Stimulated activated CD4-positive, alpha-beta T cell treated with anti-CD3 and anti-CD28 coated beads, Interleukin-1b, Interleukin-23, amount 100 ng/mL, for 24 hours (primary cell): Measurements from ENCODE around the gene DEFB131A.
"Not testable (repeated sequence)": the region's sequence is repeated elsewhere in the genome, so short reads cannot be mapped to it uniquely, and the experiment has no call there.

Experiments used
- DNase-seq, 4 experiments: peaks; one replicate each; pipeline ENCODE4 v3.0.0-alpha.2; 2020; ENCODE audit warnings: low read depth in 4 of 4, low spot score in 1 of 4

DEFB131A gene, protein sequence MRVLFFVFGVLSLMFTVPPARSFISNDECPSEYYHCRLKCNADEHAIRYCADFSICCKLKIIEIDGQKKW

DNA sequence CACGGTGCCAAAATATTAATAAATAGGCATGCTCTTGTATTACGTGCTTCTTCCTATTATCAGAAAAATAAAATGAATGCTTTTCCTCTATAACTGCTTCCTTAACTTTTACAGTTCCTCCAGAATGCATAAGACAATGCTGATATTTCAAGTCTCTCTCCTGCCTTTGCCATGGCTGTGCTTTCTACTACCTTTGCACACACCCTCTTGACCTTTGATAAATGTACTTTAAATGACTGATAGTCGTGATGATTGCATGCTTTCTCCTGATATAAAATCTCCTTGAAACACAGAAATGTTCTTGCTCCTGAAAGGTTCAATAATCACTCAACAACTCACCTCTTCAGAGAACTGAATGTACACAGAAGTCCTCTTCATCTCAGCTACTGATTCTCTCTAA is at the start of gene DEFB131A:
TSS of gene DEFB131A (plus strand) at position 301 of the 400 bp plus-strand sequence. CDS start 120 bp downstream, outside the sequence.
- DNase-seq = not testable (repeated sequence)

DNA sequence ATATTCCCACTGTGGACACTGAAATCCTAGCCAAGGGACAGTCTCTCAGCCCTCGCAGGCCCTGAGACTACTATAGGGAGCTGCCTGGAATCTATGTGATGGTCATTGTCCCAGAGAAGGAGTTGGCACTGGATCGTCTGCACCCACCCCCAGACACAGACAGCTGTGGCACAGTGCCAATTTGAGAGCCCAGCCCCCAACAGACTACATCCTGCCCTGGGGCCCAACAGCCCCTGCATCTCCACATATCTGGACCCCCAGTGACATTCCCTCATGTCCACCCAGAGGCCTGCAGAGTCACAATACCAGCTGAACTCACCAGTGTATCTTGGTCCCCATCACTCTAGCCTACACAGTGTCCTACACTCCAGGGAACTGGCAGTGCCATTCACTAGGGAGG is 38.4 kb upstream of the DEFB131A start:
- not testable (repeated sequence) for DNase-seq

DNA sequence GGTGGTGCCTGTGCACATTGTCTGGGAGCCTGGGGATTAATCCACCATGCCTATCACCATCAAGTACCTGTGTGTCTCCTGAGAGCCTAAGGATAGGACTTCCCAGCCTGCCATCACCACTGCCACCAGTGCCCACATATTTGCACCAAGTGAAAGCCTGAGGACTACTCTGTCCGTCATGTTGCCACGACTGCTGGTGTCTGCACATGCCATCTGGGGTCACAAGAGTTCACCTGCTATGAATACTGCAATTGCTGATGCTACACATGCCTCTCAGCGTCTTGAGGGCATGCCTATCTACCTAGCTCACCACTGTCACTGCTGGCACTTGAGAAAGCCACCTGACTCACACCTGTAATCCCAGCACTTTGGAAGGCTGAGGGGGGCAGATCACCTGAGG is 37.7 kb upstream of the DEFB131A start:
- not testable (repeated sequence) for DNase-seq

DNA sequence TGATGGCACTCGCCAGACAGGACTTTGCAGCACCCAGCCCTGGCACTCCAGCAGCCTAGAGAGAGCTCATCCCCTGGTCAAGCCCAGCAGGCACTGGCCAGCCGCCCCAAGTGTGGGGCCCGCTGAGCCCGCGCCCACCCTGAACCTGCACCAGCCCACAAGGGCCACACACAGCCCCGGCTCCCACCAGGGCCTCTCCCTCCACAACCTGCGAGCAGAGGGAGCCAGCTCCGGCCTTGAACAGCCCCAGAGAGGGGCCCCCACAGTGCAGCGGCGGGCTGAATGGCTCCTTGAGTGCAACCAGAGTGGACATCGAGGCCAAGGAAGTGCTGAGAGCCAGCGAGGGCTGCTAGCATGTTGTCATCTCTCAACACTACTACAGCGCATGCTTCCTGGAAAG is 34.4 kb upstream of the DEFB131A start:
- no peak for DNase-seq

DNA sequence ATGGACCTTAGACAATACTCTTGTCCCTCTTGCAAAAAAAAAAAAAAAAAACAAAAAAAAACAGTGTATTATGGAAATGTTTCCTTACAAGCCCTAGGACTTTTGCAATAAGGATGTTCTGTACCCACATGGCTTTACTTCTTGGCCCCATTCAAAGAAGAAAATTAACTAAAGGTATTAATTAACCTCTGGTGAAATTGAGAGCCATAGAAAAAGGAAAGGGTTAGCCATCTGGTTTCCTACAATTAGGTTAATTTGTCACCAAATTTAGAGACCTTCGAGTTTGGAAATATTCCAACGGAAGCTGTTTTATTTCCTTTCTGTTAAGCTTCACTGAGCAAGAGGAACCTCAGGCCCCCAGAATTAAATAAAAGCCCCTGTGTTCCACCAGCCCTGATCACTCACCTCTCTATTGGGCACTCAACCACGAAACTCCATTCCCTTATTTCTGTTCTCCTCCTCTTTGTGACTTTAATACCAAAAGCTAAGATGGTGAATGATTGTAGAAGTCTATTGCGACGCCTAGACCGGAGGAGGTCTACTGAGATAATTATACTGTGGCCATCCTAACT is 22.2 kb upstream of the DEFB131A start:
- not testable (repeated sequence) for DNase-seq

DNA sequence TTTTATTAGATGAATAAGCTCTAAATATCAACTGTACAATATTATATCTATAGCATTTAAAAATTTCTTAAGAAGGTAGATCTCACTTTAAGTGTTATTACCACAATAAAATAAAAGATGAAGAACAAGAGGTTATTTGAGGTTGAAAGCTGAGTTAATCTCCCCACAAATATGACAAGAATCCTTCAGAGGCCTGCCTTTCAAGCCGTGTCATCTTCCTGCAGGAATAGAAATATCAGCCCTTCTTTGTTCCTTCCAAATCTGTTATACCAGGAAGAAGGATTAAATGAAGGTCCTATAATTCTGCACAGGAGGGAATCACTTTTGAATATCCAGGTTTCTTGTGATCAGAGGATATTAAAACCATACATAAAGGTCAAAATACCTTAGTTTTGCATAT is 18.3 kb upstream of the DEFB131A start:
- not testable (repeated sequence) for DNase-seq

DNA sequence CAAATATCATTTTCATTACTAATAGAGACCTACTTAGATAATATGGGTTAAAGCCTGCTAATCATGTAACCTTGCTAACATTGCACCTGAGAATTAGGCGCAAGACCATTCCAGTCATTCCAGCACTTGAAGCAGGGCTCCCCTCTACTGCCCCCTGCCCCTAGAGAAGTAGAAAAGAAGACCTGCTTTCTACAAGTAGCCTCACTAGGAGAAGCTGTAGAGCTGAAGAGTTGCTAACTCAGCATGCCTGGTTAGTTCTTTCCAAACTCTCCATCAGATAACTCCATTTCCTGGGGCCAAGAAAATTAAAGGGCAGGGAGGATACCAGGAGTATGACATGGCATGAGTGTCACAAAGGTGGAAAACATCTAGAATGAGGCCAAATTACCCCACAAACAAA is 14.2 kb upstream of the DEFB131A start:
- DNase-seq = not testable (repeated sequence)

DNA sequence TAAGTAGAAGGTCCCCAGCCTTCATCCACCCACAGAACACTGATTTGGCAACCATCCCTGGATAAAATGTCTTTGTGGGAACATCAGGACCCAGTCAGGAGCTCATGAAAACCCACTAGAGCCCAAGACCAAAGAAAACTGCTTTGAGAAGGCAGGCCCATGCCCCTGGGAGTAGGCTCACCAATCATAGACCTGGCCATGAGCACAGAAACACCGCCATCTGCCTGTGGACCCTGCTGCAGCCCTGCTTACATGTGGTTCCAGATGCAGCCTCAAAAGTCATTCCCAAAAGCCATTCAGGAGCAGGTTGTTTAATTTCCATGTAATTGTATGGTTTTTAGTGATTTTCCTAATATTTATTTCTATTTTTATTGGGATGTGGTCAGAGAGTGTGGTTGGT is 10.9 kb upstream of the DEFB131A start:
- DNase-seq = not testable (repeated sequence)

DNA sequence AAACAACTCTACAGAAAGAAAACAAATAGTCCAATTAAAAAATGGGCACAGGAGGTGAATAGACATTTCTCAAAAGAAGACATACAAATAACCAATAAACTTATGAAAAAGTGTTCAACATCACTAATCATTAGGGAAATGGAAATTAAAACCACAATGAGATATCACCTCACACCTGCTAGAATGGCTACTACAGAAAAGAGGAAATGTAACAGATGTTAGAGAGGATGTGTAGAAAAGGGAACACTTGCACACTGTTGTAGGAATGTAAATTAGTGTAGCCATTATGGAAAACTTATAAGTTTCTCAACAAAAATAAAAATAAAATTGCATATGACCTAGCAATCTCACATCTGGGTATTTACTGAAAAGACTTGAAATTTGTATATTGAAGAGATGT is 7.5 kb upstream of the DEFB131A start:
- DNase-seq = not testable (repeated sequence)

DNA sequence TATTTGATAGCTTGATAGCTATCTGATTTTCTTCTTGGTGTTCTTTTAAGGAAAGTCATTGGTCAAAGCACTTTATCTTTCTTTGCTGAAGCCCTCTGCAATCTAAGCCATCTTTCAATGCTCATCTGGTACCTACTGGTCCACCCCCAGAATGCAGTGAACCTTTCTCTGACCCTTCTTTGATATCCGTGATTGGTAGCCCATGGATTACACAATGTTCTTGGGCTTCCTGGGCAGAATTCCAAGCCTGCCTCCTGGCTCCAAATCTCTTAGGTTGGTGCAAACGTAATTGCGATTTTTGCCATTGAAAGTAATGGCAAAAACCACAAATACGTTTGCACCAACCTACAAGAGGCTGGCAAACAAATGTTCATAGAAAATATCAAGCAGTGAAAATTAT is 1.9 kb upstream of the DEFB131A start:
- not testable (repeated sequence) for DNase-seq

DNA sequence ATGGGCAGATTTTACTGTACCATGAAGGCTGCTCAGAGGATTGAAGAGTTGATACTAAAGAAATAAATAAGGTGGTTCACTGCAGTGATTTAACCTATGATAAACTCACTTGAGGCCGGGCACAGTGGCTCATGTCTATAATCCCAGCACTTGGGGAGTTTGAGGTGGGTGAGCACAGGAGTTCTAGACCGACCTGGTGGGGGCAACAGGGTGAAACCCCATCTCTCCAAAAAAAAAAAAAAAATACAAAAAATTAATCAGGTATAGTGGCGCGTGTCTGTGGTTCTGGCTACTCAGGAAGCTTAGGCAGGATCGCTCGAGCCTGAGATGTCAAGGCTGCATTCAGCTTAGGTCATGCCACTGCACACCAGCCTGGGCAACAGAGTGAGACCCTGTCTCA is 467 bp downstream of the DEFB131A start:
- not testable (repeated sequence) for DNase-seq

DNA sequence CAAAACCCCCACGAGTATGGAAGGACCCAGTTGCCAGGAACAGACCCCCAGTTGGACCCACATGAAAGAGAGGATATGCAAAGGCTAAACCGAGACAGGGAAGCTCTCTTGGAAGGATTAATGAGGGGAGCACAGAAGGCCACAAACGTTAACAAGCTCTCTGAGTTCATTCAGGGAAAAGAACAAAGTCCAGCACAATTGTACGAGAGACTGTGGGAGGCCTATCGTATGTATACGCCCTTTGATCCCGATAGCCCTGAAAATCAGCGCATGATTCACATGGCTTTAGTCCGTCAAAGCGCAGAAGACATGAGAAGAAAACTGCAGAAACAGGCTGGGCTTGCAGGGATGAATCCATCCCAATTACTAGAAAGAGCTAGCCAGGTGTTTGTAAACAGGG is 8.0 kb downstream of the DEFB131A start:
- not testable (repeated sequence) for DNase-seq

DNA sequence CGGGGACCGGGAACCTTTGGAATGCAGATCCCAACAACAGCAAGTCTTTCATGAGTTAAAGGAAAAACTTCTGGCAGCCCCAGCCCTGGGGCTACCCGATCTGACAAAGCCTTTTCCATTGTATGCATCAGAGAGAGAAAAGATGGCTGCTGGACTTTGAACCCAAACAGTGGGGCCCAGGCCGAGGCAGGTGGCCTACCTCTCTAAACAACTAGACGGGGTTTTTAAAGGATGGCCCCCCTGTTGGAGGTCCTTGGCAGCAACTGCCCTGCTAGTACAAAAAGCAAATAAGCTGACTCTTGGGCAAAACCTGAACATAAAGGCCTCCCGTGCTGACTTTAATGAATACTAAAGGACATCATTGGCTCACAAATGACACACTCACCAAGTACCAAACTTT is 10.1 kb downstream of the DEFB131A start:
- not testable (repeated sequence) for DNase-seq

DNA sequence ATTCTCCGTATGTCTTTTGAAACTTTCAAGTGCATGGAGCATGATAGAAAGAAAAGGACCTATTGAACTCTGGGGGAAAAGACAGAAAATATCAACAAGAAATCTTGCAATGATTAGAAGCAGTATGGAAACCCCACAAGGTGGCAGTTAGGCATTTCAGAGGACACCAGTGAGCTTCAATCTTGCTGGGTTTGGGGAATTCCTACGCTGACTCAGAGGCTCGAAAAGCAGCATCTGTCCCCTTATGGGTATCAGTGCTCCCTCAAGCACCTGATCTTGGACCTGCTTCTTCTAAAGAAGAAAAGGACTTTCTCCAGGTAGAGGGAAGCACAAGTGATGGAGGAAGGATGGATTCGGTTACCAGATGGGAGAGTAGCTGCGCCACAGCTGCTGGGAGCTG is 10.8 kb downstream of the DEFB131A start:
- not testable (repeated sequence) for DNase-seq

DNA sequence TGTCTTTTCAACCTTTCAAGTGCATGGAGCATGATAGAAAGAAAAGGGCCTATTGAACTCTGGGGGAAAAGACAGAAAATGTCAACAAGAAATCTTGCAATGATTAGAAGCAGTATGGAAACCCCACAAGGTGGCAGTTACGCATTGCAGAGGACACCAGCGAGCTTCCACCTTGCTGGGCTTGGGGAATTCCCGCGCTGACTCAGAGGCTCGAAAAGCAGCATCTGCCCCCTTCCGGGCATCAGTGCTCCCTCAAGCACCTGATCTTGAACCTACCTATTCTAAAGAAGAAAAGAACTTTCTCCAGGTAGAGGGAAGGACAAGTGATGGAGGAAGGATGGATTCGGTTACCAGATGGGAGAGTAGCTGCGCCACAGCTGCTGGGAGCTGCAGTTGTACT is 35.3 kb downstream of the DEFB131A start:
- not testable (repeated sequence) for DNase-seq

DNA sequence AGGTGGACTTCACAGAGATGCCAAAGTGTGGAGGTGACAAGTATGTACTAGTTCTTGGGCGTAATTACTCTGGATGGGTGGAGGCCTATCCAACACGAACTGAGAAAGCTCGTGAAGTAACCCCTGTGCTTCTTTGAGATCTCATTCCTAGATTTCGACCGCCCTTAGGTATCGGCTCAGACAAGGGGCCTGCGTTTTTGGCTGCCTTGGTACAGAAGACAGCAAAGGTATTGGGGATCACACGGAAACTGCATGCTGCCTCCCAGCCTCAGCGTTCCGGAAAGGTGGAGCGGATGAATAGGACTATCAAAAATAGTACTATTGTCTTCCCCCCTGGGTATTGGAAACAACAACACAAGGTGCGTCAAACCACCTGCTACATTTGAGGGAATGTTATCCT is 35.9 kb downstream of the DEFB131A start:
- DNase-seq = not testable (repeated sequence)

DNA sequence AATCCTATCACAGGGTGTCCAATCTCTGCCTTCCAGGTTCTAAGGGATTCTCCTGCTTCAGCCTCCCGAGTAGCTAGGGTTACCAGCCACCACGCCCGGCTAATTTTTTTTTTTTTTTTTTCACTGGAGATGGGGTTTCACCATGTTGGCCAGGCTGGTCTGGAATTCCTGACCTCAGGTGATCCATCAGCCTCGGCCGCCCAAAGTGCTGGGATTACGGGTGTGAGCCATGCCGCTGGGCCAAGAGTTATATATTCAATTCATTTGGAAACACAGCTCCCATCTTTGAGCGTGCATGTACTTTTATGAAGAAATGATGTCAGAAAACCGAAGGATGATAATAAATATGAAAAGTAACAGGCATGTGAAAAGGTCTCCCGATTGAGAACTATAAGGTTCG is 38.7 kb downstream of the DEFB131A start:
- DNase-seq = not testable (repeated sequence)

DNA sequence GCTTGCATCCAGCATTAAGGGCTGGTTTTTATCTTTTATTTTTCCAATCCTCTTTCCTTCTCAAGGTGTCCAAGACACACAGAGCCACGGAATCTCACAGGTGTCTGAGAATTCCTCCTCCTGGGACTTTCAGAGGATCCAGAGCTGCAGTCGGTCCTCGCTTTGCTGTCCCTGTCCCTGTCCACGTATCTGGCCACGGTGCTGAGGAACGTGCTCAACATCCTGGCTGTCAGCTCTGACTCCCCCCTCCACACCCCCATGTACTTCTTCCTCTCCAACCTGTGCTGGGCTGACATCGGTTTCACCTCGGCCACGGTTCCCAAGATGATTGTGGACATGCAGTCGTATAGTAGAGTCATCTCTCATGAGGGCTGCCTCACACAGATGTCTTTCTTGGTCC is 39.5 kb downstream of the DEFB131A start:
- DNase-seq = not testable (repeated sequence)

DNA sequence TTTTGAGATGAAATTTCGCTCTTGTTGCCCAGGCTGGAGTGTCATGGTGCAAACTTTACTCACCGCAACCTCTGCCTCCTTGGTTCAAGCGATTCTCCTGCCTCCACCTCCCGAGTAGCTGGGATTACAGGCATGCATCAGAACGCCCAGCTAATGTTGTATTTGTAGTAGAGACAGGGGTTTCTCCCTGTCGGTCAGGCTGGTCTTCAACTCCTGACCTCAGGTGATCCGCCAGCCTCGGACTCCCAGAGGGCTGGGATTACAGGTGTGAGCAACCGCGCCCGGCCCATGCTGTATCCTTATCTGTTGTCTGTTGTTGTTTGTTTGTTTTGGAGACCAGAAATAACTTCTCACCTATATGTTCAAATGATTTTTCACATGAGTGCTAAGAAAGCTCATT is 42.7 kb downstream of the DEFB131A start:
- DNase-seq = not testable (repeated sequence)

DNA sequence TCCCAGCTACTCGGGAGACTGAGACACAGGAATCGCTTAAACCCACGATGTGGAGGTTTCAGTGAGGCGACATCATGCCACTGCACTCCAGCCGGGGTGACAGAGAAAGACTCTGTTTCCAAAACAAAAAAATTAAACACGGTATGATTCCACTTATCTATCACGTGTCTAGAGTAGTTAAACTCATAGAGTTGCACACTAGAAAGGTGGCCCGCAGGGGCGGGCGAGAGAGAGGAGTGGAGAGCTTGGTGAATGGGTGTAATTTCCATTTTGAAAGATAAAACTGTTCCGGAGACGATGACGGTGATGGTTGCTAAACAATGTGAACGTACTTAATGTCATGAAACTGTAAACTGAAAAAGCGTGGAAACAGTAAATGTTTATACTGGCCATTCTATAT is 44.6 kb downstream of the DEFB131A start:
- not testable (repeated sequence) for DNase-seq

DNA sequence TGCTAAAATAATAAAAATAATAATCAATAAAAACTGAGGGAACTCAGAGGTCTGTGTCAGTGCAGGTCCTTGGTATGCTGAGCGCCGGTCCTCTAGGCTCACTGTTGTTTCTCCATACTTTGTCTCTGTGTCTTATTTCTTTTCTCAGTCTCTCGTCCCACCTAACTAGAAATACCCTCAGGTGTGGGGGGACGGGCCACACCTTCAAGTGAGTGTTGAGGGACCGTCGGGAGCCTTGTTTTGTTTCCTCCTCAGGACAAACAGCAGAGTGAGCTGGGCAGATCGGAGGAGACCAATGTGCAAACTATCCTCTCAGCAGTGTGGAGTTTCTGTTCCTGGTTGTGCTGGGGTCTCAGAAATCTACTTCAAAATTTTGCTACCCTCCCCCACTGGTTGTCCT is 46.3 kb downstream of the DEFB131A start:
- DNase-seq = not testable (repeated sequence)

DNA sequence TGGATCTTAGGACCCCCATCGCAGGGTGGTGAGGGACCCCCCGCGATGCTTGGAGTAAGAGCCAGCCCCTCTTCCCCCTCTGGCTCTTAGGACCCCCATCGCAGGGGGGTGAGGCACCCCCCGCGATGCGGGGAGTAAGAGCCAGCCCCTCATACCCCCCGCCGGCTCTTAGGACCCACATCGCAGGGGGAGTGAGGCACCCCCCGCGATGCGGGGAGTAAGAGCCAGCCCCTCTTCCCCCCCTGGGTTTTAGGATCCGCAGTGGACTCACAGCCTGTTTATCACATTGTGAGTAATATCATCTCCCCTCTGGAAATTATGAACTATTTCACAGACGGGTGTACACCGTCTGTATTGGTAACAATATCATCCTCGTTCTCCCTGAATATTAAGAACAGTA is 46.8 kb downstream of the DEFB131A start:
- not testable (repeated sequence) for DNase-seq

DNA sequence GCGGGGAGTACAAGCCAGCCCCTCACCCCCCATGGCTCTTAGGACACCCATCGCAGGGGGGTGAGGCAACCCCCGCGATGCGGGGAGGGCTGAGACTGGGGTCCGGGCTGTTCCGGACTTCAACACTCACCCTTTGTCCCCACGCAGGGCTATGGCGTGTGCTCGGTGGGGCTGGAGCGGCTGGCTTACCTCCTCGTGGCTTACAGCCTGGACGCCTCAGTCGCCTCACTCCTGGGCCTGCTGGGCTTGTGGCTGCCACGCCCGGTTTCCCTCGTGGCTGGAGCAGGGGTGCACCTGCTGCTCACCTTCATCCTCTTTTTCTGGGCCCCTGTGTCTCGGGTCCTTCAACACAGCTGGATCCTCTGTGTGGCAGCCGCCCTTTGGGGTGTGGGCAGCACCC is 49.4 kb downstream of the DEFB131A start:
- not testable (repeated sequence) for DNase-seq
